ENCODE results near the gene CCDC40.

The CCDC40 gene

GRCh38 chr17:80047176-80047575 lies 10.7 kb downstream of the CCDC40 start:
- no peak overlapping the region for H3K27ac ChIP-seq (ENCODE audit: insufficient read depth, low read depth, low read length, poor library complexity, severe bottlenecking)
- H3K4me3 ChIP-seq (ENCODE audit: insufficient read depth, low read depth, low read length), result no peak overlapping the region
- 95% methylated on average over 11 of the region's 11 CpGs for WGBS, 2 experiments
- H3K27me3 ChIP-seq (ENCODE audit: control insufficient read depth, insufficient read depth, low read length, poor library complexity, severe bottlenecking), result no peaks in the 10 kb centered on the region
- no peaks in the 10 kb centered on the region for H3K9me3 ChIP-seq (ENCODE audit: control insufficient read depth, low read length)
- no peaks in the 10 kb centered on the region for H3K4me1 ChIP-seq (ENCODE audit: control insufficient read depth, insufficient read depth, low read length)
- peaks cover 14% of the 10 kb centered on the region for H3K36me3 ChIP-seq (ENCODE audit: control insufficient read depth, insufficient read depth, low read length)

- no peak overlapping the region for H3K27ac ChIP-seq (ENCODE audit: insufficient read depth, low read depth, low read length, poor library complexity, severe bottlenecking)
- no peaks in the 10 kb centered on the region for H3K9me3 ChIP-seq (ENCODE audit: control insufficient read depth, low read length)
- 96 to 97% methylated on average over 21 of the region's 21 CpGs for whole genome bisulfite sequencing, 2 experiments
- H3K27me3 ChIP-seq (ENCODE audit: control insufficient read depth, insufficient read depth, low read length, poor library complexity, severe bottlenecking), result no peaks in the 10 kb centered on the region
- no peak overlapping the region for H3K4me3 ChIP-seq (ENCODE audit: insufficient read depth, low read depth, low read length)
- no peaks in the 10 kb centered on the region for H3K4me1 ChIP-seq (ENCODE audit: control insufficient read depth, insufficient read depth, low read length)
- peaks cover 7% of the 10 kb centered on the region for H3K36me3 ChIP-seq (ENCODE audit: control insufficient read depth, insufficient read depth, low read length)
Measured at GRCh38 chr17:80049986-80050385, 13.5 kb downstream of the CCDC40 start.

DNA sequence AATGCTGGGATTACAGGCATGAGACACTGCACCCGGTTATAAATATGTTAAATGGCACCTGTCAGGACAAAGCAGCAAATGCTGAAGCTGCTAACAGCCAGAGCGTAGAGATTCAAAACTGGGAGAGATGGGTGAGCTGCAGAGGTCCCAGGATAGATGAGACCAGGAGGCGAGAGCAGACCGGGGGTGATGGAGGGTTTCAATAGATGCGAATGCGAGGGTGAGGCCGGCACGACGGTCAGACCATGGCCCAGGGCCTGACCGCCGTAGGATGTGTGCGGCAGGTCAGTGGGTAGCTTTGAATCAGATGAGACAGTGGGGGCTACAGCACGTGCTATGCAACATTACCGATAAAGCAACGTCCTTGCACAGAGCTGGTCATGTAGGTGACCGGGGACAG lies 14.3 kb downstream of the CCDC40 start:
- Histone ChIP-seq H3K9me3 (ENCODE audit: control insufficient read depth, low read length) (no peaks in the 10 kb centered on the region), H3K4me3 (ENCODE audit: insufficient read depth, low read depth, low read length) (no peak overlapping the region), H3K27me3 (ENCODE audit: control insufficient read depth, insufficient read depth, low read length, poor library complexity, severe bottlenecking) (no peaks in the 10 kb centered on the region), H3K27ac (ENCODE audit: insufficient read depth, low read depth, low read length, poor library complexity, severe bottlenecking) (no peak overlapping the region), H3K4me1 (ENCODE audit: control insufficient read depth, insufficient read depth, low read length) (no peaks in the 10 kb centered on the region), H3K36me3 (ENCODE audit: control insufficient read depth, insufficient read depth, low read length) (peaks cover 6% of the 10 kb centered on the region)
- 87 to 88% methylated on average over 16 of the region's 16 CpGs for WGBS, 2 experiments

DNA sequence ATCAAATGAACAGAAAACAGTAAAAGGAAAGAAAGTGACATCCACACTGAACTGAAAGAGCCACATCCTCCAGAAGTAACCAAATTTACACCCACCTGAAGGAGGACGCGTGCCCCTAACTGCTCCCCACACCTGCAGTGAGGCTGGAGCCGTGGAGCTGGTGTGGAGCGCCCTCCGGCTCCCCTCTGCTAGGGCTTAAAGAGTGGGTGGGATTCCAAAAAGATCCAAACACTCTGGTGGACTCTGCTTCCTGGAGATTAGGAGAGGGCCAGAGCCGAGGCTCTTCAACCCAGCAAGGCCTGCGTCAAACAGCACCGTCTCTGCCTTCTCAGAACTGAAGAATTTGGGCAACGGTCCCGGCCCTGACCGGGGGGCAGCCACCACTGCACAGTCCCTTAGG lies 15.2 kb downstream of the CCDC40 start:
- no peaks in the 10 kb centered on the region for H3K9me3 ChIP-seq (ENCODE audit: control insufficient read depth, low read length)
- no peaks in the 10 kb centered on the region for H3K4me1 ChIP-seq (ENCODE audit: control insufficient read depth, insufficient read depth, low read length)
- H3K27me3 ChIP-seq (ENCODE audit: control insufficient read depth, insufficient read depth, low read length, poor library complexity, severe bottlenecking), result no peaks in the 10 kb centered on the region
- H3K4me3 ChIP-seq (ENCODE audit: insufficient read depth, low read depth, low read length), result no peak overlapping the region
- 90 to 92% methylated on average over 11 of the region's 11 CpGs for WGBS, 2 experiments
- H3K36me3 ChIP-seq (ENCODE audit: control insufficient read depth, insufficient read depth, low read length), result peaks cover 6% of the 10 kb centered on the region
- no peak overlapping the region for H3K27ac ChIP-seq (ENCODE audit: insufficient read depth, low read depth, low read length, poor library complexity, severe bottlenecking)

DNA sequence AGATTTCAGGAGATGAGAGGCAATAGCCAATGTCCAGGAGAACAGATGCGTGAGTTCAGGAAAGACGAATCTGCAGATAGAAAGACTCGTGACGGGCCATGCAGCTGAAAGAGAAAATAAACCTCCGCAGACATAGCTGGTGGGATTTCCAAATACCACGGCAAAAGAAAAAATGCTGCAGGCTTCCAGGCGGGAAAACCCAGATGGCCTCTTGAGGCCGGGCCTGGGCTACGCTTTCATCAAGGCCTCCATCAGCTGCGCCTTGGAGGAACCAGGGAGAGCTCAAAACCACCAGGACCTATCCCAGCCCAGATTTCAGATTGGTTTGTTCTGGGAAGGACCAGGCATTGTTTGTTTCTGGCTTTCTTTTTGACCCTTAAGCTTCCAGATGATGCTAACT lies 16.7 kb downstream of the CCDC40 start:
- H3K27ac ChIP-seq (ENCODE audit: insufficient read depth, low read depth, low read length, poor library complexity, severe bottlenecking), result no peak overlapping the region
- 94% methylated on average over 10 of the region's 10 CpGs for WGBS, 2 experiments
- H3K9me3 ChIP-seq (ENCODE audit: control insufficient read depth, low read length), result no peaks in the 10 kb centered on the region
- H3K36me3 ChIP-seq (ENCODE audit: control insufficient read depth, insufficient read depth, low read length), result peaks cover 6% of the 10 kb centered on the region
- no peaks in the 10 kb centered on the region for H3K4me1 ChIP-seq (ENCODE audit: control insufficient read depth, insufficient read depth, low read length)
- H3K27me3 ChIP-seq (ENCODE audit: control insufficient read depth, insufficient read depth, low read length, poor library complexity, severe bottlenecking), result no peaks in the 10 kb centered on the region
- H3K4me3 ChIP-seq (ENCODE audit: insufficient read depth, low read depth, low read length), result no peak overlapping the region

DNA sequence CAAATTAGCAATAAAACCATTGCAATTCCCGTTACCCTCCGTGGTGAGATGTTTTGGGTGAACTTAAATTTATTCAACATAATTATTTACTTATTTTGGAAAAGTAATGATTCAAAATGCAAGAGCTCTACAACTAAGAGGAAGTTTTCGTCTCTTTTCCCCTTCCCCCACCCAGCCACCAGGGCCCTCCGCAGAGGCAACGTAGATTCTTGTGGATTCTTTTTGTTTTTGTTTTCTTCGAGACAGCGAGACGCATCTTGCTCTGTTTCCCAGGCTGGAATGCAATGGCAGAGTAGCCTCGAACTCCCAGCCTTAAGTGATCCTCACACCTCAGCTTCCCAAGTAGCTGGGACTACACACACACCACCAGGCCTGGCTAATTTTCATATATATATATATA lies 19.2 kb downstream of the CCDC40 start:
- WGBS, 2 experiments, result 65 to 78% methylated on average over 8 to 9 of the region's 9 CpGs
- no peak overlapping the region for H3K4me3 ChIP-seq (ENCODE audit: insufficient read depth, low read depth, low read length)
- no peaks in the 10 kb centered on the region for H3K36me3 ChIP-seq (ENCODE audit: control insufficient read depth, insufficient read depth, low read length)
- H3K27me3 ChIP-seq (ENCODE audit: control insufficient read depth, insufficient read depth, low read length, poor library complexity, severe bottlenecking), result no peaks in the 10 kb centered on the region
- no peak overlapping the region for H3K27ac ChIP-seq (ENCODE audit: insufficient read depth, low read depth, low read length, poor library complexity, severe bottlenecking)
- H3K9me3 ChIP-seq (ENCODE audit: control insufficient read depth, low read length), result no peaks in the 10 kb centered on the region
- H3K4me1 ChIP-seq (ENCODE audit: control insufficient read depth, insufficient read depth, low read length), result no peaks in the 10 kb centered on the region

- Histone ChIP-seq H3K27ac (ENCODE audit: insufficient read depth, low read depth, low read length, poor library complexity, severe bottlenecking) (no peak overlapping the region), H3K36me3 (ENCODE audit: control insufficient read depth, insufficient read depth, low read length) (no peaks in the 10 kb centered on the region), H3K4me1 (ENCODE audit: control insufficient read depth, insufficient read depth, low read length) (no peaks in the 10 kb centered on the region), H3K27me3 (ENCODE audit: control insufficient read depth, insufficient read depth, low read length, poor library complexity, severe bottlenecking) (no peaks in the 10 kb centered on the region), H3K9me3 (ENCODE audit: control insufficient read depth, low read length) (no peaks in the 10 kb centered on the region), H3K4me3 (ENCODE audit: insufficient read depth, low read depth, low read length) (no peak overlapping the region)
- WGBS, 2 experiments, result 94 to 95% methylated on average over 28 of the region's 28 CpGs
Measured at GRCh38 chr17:80058311-80058955, 22.0 kb downstream of the CCDC40 start.

DNA sequence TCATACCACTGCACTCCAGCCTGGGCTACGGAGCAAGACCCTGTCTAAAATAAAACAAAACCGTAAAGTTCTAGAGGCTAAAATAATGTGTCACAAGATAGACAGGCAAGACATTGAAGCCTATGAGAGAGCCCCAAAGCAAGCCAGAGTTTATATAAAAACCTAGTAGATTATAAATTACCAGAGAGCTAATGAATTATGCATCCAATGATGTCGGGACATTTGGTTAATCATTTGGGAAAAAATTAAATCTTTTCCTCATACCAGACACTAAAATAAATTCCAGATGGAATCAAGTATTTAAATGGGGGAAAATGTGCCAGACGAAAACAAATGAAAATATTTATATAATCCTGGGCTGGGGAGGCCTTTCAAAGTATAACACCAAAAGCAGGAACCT lies 24.2 kb downstream of the CCDC40 start:
- H3K27ac ChIP-seq (ENCODE audit: insufficient read depth, low read depth, low read length, poor library complexity, severe bottlenecking), result no peak overlapping the region
- no peaks in the 10 kb centered on the region for H3K4me1 ChIP-seq (ENCODE audit: control insufficient read depth, insufficient read depth, low read length)
- no peaks in the 10 kb centered on the region for H3K9me3 ChIP-seq (ENCODE audit: control insufficient read depth, low read length)
- WGBS, 2 experiments, result 95 to 98% methylated on average over 3 to 4 of the region's 4 CpGs
- H3K36me3 ChIP-seq (ENCODE audit: control insufficient read depth, insufficient read depth, low read length), result no peaks in the 10 kb centered on the region
- H3K27me3 ChIP-seq (ENCODE audit: control insufficient read depth, insufficient read depth, low read length, poor library complexity, severe bottlenecking), result no peaks in the 10 kb centered on the region
- H3K4me3 ChIP-seq (ENCODE audit: insufficient read depth, low read depth, low read length), result no peak overlapping the region

DNA sequence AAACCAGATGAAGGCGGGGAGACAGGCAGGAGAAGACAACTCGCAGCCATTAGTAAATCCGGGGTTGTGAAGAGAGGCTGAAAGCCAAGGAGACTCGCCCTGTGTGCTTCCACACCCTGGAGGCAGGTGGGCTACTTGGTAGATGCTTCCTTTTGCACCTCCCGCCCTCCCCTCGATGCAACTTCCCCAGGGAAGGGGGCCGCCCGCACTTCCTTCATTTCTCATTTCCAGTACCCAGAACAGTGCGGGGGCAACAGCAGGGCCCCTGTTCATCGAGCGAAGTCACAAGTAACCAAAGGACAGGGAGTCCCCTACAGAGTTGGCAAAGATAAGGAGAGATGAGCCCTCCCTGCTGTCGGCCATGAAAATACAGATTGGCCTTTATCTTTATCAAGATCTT lies 25.0 kb downstream of the CCDC40 start:
- Histone ChIP-seq H3K4me3 (ENCODE audit: insufficient read depth, low read depth, low read length) (no peak overlapping the region), H3K27ac (ENCODE audit: insufficient read depth, low read depth, low read length, poor library complexity, severe bottlenecking) (no peak overlapping the region), H3K36me3 (ENCODE audit: control insufficient read depth, insufficient read depth, low read length) (no peaks in the 10 kb centered on the region), H3K27me3 (ENCODE audit: control insufficient read depth, insufficient read depth, low read length, poor library complexity, severe bottlenecking) (no peaks in the 10 kb centered on the region), H3K4me1 (ENCODE audit: control insufficient read depth, insufficient read depth, low read length) (no peaks in the 10 kb centered on the region), H3K9me3 (ENCODE audit: control insufficient read depth, low read length) (no peaks in the 10 kb centered on the region)
- WGBS, 2 experiments, result 90 to 93% methylated on average over 12 of the region's 12 CpGs

DNA sequence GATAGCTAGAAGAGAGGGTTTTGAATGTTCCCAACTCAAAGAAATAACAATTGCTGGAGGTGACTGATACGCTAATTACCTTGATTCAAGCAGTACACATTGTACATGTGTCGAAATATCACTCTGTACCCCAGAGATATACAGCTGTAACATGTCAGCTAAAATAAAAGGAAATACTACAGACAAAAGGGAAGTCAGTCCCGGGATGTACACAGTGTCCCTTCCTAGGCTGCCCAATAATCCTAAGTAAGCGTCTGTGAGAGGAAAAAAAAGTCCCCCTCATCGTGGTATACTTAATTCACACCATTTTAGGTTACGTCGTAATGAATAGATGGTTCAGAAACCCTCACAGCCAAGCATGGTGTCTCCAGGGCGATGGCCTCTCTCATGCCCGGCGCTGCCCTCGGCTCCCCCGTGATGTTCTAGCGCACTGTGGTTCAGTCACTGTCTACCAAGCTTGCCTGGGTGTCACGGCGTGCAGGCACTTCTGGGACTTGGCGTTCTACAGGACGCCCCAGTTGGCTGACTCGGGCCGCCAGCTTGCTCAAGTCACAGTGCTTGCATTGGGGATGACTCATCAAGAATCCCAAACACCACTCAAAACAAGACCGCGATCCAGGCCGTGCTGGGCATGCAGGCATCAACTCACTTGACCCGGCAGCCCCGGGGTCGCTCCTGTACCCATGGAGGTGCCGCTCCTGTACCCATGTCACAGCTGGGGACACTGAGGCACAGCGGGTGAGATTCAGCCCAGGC lies 27.6 kb downstream of the CCDC40 start:
- Histone ChIP-seq H3K9me3 (ENCODE audit: control insufficient read depth, low read length) (no peaks in the 10 kb centered on the region), H3K36me3 (ENCODE audit: control insufficient read depth, insufficient read depth, low read length) (no peaks in the 10 kb centered on the region), H3K27ac (ENCODE audit: insufficient read depth, low read depth, low read length, poor library complexity, severe bottlenecking) (no peak overlapping the region), H3K27me3 (ENCODE audit: control insufficient read depth, insufficient read depth, low read length, poor library complexity, severe bottlenecking) (no peaks in the 10 kb centered on the region), H3K4me3 (ENCODE audit: insufficient read depth, low read depth, low read length) (no peak overlapping the region), H3K4me1 (ENCODE audit: control insufficient read depth, insufficient read depth, low read length) (no peaks in the 10 kb centered on the region)
- WGBS, 2 experiments, result 91 to 92% methylated on average over 27 of the region's 27 CpGs

All from ectodermal cell (in vitro differentiated cells).